GM19193 (cell line): ENCODE data around the gene CAMK1D.

Source experiments
- POLR2A ChIP-seq: IDR thresholded peaks from 4 replicates; pipeline ENCODE4 v1.6.1; 2011; ENCODE audit not compliant: insufficient read depth, insufficient read length; ENCODE audit errors: extremely low read depth

Gene CAMK1D

GRCh38 chr10:12566161-12567115 is 217.1 kb downstream of the CAMK1D start:
- no peak for TF ChIP-seq POLR2A

- TF ChIP-seq POLR2A: no peak
Measured at GRCh38 chr10:12568391-12569009, 219.2 kb downstream of the CAMK1D start.

GRCh38 chr10:12572281-12572680 is 222.9 kb downstream of the CAMK1D start:
- TF ChIP-seq POLR2A: no peak

DNA sequence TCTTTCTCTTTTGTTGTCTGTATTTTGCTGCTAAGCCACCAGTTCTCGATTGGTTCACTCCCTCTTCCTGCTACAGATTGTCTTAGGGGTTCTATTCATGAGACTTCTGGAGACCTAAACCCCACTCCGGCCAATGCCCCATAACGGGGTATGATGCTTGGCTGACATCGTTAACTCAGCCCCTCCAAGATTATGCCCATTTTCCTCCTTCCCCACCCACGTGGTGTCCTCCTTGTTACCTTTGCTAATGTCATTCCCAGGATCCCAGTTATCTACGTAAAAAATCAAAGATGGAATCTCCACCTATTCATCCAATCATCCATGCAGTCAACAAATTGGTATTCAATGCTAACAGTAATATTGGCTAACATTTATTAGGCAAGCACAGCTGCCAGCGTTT is 228.3 kb downstream of the CAMK1D start:
- no peak for TF ChIP-seq POLR2A

- TF ChIP-seq POLR2A: no peak
Measured at GRCh38 chr10:12579954-12580858, 230.9 kb downstream of the CAMK1D start.

GRCh38 chr10:12583891-12584595 is 234.7 kb downstream of the CAMK1D start:
- no peak for TF ChIP-seq POLR2A

DNA sequence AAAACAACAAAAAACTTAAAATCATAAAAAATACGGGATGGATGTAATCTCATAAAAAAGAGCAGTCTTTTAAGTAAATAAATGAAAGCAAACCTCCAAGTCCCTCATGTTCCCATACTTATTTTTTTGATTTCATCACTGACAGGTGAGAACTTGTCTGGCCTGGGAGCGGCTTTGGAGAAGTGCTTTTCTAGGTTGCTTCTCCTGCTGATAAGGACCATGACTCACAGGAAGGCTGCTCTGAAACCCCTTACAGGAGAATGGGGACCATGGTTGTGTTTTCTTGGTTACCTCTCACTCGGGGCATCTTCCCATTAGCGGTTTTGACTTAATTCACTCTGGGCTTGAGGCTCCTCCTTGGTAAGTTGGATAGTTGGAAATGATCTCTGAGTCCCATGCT is 237.4 kb downstream of the CAMK1D start:
- TF ChIP-seq POLR2A: no peak

GRCh38 chr10:12587451-12587888 is 238.1 kb downstream of the CAMK1D start:
- TF ChIP-seq POLR2A: no peak

DNA sequence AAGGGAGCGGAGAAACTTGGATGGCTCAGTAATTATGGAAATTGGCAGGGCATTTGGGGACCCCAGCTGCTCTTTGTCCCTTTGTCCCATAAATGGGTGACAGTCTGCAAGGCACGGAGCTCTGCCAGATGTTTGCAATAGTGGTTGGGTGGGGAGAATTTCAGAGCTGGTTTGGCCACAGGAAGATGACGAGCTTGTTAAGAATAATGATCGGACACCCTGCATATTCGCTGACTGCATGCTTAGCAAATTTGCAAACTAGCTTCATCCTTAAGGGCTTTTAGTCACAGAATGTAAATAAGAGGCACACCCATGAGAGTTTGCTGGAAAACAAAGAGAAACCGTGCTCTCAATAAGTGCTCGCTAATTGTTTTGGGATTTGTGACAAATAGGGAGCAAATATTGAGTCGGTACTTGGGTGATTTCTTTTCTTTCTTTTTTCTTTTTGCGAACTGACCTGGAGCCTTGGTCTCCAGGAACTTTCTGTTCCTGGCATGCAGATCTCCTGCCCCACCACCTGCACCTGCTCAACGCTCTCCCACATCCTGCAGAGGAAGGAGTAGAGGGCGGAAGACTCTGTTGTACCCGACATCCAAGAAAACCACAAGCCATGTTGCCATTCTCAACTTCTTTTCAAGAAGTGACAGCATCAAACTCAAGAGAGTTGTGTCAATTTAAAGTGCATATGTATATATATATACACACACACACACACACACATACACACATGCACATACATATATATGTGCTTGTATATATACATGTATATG is 238.9 kb downstream of the CAMK1D start:
- no peak for TF ChIP-seq POLR2A

DNA sequence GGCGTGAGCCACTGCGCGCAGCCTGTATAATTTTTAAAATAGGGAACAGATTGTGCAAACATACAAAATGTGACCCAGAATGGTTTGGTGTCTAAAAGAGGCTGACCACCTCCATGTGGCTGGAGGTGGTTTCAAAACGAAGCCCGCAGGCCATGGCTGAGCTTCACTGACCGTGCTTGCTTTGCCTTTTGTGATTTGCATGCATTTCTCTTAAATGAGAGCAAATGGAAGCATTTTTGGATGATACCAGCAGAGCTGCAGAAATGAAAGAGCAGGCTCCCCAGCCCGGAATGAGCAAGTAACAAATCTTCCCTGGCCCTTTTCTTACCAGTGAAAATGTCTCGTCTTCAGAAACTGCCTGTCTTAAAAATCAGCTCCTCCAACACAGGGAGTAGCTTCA is 239.9 kb downstream of the CAMK1D start:
- TF ChIP-seq POLR2A: no peak

DNA sequence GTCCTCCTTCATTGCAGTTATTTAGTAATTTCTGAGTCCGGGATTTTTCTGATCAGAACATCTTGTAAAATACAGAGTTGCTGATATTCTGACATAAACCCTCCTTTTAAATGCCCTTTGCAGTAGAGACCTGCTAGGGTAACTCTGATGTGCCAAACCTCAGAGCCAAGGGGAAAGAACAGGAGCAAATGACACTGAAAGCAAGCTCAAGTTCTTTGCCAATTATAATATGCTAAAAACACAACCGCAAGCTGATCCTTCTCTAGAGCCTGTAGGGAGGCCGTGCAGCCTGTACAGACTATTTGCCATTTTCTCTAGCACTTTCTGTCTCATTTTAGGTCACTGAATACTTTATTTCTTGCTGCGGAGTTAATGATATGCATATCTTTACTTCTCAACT is 240.4 kb downstream of the CAMK1D start:
- no peak for TF ChIP-seq POLR2A

DNA sequence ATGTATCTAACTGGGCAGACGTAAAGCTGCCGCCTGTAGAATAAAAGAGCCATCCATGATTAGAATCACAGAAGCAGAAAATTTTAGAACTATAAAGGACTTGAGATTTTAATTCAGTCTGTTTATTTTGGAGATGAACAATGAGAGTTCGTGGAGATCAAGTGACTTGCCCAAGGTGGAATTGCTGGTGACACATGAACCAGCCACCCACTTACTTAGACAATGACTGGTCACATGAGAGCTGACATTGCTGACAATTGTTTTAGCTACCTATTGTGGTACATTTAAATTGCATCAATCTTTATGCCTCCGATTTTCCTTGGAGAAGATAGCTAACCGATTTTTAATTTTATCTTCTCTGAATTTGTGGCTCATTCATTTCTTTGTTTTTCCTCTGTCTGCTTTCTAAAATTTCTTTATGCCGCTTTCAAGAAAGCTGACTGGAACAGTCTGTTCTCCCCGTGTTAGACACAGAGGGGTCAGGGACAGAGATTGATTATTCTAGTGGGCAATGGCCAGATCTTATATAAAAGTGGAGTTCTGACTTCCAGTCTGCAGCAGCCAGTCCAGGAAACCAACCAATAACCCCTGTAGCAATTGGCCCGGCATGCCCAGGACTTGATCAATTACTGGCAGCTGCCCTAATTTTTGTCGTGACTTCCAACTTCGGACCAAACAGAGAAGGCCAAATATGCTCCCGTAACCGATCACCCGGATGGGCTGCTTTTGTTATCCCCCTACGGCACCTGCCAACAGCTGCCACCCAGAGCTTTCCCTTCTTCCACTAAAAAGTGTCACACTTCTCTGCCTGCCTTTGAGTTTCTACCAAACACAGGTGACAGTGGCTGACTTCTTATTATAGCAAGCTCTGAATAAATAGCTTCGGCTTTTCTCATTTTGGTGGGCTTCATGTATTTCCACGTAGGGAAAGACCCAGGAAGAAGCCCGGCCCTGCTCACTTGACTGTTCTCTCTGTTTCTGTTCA is 241.6 kb downstream of the CAMK1D start:
- no peak for TF ChIP-seq POLR2A
